ENCODE data around the gene CLVS2.

Gene CLVS2, protein sequence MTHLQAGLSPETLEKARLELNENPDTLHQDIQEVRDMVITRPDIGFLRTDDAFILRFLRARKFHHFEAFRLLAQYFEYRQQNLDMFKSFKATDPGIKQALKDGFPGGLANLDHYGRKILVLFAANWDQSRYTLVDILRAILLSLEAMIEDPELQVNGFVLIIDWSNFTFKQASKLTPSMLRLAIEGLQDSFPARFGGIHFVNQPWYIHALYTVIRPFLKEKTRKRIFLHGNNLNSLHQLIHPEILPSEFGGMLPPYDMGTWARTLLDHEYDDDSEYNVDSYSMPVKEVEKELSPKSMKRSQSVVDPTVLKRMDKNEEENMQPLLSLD

DNA sequence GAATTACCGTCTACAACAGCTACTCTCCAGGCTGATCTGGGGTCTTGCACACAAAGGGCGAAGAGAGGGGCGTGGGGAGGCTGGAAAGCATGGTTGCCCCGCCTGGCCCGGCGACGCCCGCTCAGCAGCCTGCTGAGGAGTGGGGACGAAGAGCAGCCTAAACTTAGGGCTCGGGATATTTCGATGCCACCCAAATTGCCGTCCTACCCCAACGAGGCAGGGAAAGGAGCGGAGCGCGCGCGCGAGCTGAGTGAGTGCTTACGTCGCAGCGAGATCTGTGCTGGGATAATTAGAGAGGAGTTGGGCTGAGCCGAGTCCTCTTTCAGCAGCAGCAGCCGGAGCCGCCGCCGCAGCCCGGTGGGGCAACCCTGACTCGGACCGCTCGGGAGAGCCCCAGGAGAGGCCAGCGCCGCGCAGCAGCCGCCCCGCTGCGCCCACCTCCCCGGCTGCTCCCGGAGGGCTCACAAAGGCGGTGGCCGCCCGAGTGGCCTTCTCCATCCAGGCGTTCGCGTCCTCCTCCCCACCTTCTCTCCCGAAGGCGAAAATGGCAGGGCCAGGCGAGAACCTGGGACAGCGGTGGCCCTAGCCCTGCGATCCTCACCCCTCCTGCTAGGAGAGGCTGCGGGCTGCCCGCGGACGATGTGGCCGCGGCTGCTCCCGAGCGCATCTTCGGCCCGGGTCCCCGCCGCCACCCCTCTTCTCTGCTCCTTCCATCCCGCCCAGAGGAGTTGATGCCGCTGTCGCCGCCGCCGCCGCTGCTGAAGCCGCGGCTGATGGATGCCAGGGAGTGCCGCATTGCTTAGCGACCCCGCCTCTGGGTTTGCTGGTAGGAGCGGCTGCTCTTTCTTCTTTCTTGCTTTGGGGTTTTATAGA is at the start of gene CLVS2:
Gene CLVS2, plus strand, starts transcription at position 315 of the 873 bp plus-strand sequence. CDS start 1,543 bp downstream, outside the sequence.
- Mint-ChIP-seq H3K27ac (no peak within 1 kb of the TSS), H3K4me1 (peaks cover 6% of the 10 kb centered on the region), H3K4me3 (no peak within 1 kb of the TSS), H3K27me3 (peaks cover 30% of the 10 kb centered on the region), H3K9me3 (no peaks in the 10 kb centered on the region), H3K36me3 (no peaks in the 10 kb centered on the region)

DNA sequence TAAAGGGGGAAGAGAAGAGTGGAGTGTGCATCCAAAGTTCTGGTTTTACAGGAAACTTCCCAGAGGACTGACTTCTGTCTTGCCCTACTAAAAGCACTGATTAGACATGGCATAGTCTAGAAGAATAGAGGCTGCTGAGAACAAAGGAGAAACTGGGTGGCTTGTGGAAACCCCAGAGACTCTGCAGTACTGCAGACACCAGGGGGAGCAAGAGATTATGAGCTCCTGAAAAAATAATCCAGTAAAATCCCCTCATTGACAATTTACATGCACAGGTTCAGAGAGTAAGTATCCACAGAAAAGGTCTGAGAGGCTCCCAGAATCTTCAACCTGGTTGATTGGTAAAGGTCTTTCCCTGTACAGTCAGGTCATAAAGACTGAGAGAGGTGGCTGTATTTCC is 48.7 kb upstream of the CLVS2 start:
- Mint-ChIP-seq H3K36me3 (no peaks in the 10 kb centered on the region), H3K4me1 (no peaks in the 10 kb centered on the region), H3K4me3 (no peak overlapping the region), H3K9me3 (peaks cover 7% of the 10 kb centered on the region), H3K27me3 (no peaks in the 10 kb centered on the region), H3K27ac (no peak overlapping the region)

DNA sequence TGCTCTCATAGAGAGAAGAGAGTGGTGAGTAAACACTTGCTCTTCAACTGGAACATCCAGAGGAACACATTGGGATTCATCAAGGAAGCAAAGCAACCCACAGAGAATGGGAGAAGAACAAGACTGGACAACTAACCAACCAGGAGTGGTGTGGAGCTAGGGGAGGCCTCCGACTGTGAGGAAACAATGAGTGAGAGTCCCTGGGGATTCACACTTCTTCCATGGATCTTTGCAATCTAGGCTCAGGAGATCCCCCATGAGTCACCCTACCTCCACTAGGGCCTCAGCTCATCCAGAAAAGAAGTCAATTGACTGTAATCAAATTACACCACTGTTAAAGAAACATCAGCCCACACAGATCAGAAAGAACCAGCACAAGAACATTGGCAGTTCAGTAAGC is 42.3 kb upstream of the CLVS2 start:
- Mint-ChIP-seq H3K36me3 (no peaks in the 10 kb centered on the region), H3K27ac (no peak overlapping the region), H3K4me1 (no peaks in the 10 kb centered on the region), H3K4me3 (no peak overlapping the region), H3K9me3 (peaks cover 15% of the 10 kb centered on the region), H3K27me3 (no peaks in the 10 kb centered on the region)

DNA sequence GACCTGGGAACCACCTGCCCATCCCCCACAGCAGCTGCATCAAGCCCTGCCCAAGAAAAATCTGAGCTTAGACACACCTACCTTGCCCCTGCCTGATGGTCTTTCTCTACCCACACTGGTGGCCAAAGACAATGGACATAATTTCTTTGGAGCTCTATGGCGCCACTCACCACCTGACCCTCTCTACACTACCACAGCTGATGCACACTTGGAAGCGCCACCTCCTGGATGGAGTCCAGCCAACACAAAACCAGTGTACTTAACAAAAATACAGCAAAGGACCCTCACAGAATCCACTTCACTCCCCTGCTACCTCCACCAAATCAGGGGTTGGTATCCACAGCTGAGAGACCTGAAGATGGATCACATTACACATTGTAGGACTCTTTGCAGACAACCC is 39.7 kb upstream of the CLVS2 start:
- Mint-ChIP-seq H3K27me3 (no peaks in the 10 kb centered on the region), H3K36me3 (no peaks in the 10 kb centered on the region), H3K4me3 (no peak overlapping the region), H3K4me1 (no peaks in the 10 kb centered on the region), H3K27ac (no peak overlapping the region), H3K9me3 (peaks cover 20% of the 10 kb centered on the region)

DNA sequence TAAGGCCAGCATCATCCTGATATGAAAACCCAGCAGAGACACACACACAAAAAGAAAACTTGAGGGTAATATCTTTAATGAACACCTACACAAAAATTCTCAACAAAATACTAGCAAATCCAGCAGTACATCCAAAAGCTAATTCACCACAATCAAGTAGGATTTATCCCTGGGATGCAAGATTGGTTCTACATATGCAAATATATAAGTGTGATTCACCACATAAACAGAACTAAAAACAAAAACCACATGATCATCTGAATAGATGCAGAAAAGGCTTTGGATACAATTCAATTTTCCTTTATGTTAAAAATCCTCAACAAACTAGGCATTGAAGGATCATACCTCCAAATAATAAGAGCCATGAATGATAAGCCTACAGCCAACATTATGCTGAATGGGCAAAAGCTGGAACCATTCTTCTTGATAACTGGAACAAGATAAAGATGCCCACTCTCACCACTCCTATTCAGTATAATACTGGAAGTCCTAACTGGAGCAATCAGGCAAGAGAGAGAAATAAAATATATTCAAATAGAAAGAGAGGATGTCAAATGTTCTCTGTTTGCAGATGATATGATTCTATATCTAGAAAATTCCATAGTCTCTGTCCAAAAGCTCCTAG is 33.9 kb upstream of the CLVS2 start:
- no peaks in the 10 kb centered on the region for H3K27me3 Mint-ChIP-seq
- no peaks in the 10 kb centered on the region for H3K4me1 Mint-ChIP-seq
- no peaks in the 10 kb centered on the region for H3K36me3 Mint-ChIP-seq
- H3K9me3 Mint-ChIP-seq = peaks cover 20% of the 10 kb centered on the region
- H3K27ac Mint-ChIP-seq = no peak overlapping the region
- no peak overlapping the region for H3K4me3 Mint-ChIP-seq

DNA sequence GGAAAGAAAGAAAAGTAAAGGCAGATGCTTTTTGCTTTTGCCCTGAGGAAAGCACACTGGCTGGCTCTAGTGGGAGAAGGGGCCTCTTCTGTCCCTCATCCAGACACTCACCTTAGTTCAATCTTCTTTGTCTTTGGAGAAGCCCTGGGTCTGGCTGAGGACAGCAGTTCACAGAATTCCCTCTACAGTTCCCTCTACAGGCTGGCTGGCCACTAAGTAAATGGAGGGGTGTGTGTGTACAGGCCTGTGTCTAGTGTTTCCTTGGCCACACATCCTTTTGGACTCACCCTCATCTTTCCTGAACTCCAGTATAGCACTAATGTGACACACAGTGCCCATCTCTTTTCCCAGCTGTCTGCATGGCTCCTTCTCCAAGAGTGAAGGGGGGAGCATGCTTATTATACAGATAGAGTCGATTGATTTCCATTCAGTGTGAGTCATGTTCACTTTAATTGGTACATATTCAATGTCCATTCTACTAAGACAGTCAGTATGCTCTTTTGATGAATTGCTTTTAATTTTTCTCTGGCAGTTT is 26.0 kb upstream of the CLVS2 start:
- H3K4me3 Mint-ChIP-seq = no peak overlapping the region
- no peaks in the 10 kb centered on the region for H3K4me1 Mint-ChIP-seq
- H3K27me3 Mint-ChIP-seq = no peaks in the 10 kb centered on the region
- H3K36me3 Mint-ChIP-seq = no peaks in the 10 kb centered on the region
- no peaks in the 10 kb centered on the region for H3K9me3 Mint-ChIP-seq
- no peak overlapping the region for H3K27ac Mint-ChIP-seq

DNA sequence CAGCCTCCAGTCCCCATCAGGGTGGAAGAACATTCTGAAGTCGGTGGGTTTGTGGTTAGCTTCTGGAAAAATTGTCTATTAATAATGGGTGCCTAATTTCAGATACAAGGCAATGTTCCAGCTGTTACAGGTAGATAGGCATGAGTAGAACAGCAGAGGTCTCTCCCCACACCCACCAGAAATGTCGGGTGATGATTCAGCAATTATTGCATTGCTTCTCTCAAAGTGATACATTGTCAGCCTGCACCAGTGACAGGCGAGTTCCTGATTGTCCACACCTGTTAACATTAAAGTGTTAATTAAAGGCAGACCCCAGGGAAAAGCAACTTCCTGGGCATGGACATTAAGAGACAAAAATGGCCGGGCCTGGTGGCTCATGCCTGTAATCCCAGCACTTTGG is 18.9 kb upstream of the CLVS2 start:
- H3K36me3 Mint-ChIP-seq = no peaks in the 10 kb centered on the region
- H3K27me3 Mint-ChIP-seq = peaks cover 1% of the 10 kb centered on the region
- no peak overlapping the region for H3K27ac Mint-ChIP-seq
- H3K4me1 Mint-ChIP-seq = no peaks in the 10 kb centered on the region
- H3K9me3 Mint-ChIP-seq = no peaks in the 10 kb centered on the region
- no peak overlapping the region for H3K4me3 Mint-ChIP-seq

DNA sequence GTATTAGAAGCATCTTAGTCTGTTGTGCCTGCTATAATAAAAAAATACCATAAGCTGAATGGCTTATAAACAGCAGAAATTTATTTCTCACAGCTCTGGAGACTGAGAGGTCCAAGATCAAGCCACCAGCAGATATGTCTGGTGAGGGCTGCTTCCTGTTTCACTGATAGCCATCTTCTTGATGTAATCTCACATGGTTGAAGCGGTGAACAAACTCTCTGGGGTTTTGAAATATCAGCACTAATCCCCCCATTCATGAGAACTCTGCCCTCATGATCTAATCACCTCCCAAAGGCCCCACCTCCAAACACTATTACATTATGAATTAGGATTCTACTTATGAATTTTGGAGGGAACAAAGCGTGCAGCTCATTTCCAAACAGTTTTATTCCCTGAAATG is 11.6 kb upstream of the CLVS2 start:
- H3K9me3 Mint-ChIP-seq = peaks cover 11% of the 10 kb centered on the region
- no peak overlapping the region for H3K27ac Mint-ChIP-seq
- H3K4me3 Mint-ChIP-seq = no peak overlapping the region
- no peaks in the 10 kb centered on the region for H3K4me1 Mint-ChIP-seq
- no peaks in the 10 kb centered on the region for H3K36me3 Mint-ChIP-seq
- peaks cover 4% of the 10 kb centered on the region for H3K27me3 Mint-ChIP-seq

DNA sequence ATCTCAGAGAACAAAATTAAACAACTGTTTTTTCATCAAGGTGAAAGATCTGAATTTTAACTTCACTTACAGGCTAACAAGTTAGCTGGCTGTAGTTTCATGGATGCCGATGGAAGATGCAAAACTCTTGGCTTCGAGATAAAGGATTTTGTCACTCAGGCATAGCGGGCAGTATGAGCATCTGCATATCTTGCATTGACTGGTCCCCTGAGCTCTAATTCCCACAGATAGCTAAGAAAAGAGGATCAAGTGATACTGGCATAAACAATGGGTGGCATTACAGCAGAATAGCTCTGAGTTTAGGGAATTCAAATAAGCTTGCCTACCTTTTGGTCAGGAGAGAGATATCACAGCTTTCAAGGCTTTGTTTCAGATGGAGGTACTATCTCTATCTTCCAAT is 1.8 kb upstream of the CLVS2 start:
- H3K27ac Mint-ChIP-seq = no peak overlapping the region
- peaks cover 29% of the 10 kb centered on the region for H3K27me3 Mint-ChIP-seq
- no peaks in the 10 kb centered on the region for H3K36me3 Mint-ChIP-seq
- H3K9me3 Mint-ChIP-seq = peaks cover under 1% of the 10 kb centered on the region
- peaks cover 6% of the 10 kb centered on the region for H3K4me1 Mint-ChIP-seq
- no peak overlapping the region for H3K4me3 Mint-ChIP-seq

DNA sequence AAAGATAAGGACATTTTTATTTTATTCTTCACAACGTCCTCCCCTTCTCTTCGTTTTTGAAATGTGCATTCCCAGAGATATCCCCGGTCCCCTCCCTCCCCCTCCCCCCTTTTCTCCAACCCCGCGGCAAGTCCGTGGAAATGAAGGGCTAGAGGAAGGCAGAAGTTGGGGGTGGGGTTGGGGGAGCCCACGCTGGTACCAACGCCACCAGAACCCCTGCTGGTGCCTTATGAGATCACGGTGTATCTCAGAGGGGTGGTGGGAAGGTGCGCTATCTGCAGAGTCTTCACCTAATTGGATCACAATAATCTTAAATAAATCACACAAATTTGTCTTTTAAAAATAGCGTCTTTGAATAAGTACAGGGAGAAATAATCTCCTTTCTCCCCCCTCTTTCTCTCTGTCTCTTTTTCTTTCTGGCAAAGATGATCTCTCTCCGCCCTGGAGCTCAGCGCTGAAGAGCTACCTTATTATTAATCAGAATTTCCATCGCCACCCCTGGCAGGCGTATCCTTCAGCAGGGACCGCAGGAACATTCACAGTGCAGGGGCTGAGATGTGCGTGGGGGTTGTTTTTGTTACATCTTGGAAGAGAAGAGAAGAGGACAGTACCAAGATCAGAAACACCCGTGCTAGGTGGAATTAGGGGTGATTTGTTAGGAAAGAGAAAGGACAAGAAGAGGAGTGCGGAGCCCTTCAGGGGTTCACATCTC is 915 bp downstream of the CLVS2 start:
- Mint-ChIP-seq H3K4me3 (no peak overlapping the region), H3K27me3 (peaks cover 30% of the 10 kb centered on the region), H3K27ac (no peak overlapping the region), H3K4me1 (peaks cover 6% of the 10 kb centered on the region), H3K36me3 (no peaks in the 10 kb centered on the region), H3K9me3 (no peaks in the 10 kb centered on the region)

DNA sequence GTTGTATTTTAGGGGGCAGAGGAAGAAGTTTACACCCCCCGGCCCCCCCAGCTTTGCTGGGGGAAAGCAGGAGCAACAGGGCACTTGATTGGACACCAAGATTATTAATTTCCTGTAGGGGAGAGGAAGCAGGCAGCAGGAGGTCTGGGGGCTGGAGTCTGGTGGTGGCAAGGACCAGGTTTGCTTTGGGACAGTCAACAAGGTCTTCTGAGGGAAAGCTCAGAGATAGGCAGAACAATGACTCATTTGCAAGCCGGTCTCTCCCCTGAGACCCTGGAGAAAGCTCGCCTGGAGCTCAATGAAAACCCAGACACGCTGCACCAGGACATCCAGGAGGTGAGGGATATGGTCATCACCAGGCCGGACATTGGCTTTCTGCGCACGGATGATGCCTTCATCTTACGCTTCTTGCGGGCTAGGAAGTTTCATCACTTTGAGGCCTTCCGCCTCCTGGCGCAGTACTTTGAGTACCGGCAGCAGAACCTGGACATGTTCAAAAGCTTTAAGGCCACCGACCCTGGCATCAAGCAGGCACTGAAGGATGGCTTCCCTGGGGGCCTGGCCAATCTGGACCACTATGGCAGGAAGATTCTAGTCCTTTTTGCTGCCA is 1.6 kb downstream of the CLVS2 start:
- no peak overlapping the region for H3K4me3 Mint-ChIP-seq
- H3K9me3 Mint-ChIP-seq = no peaks in the 10 kb centered on the region

DNA sequence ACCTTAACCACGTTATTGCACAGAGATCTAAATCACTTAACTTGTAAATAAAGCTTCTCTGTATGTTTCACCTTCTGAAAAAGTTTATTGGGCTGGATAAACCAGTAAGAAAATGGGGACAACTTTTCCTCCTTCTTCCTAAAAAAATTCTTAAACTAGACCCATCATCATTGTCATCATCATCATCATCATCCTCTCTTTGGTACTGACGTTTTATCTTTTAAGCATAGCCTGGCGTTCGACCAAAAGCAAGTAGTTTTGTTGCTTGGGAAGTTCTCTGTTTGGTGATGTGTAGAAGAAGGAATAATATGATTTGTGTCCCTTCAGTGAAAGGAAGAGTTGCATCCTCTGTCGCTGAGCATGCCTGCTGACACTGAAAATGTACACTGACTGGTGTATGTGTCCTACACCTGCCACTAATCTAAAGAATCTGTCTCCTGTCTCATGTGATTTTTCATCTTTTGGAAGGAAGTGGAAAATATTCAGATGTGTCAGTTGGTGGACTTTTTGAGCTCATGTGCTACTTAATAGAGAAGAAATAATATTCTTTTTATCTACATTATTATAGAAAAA is 2.5 kb downstream of the CLVS2 start:
- Mint-ChIP-seq H3K36me3 (no peaks in the 10 kb centered on the region), H3K4me3 (no peak overlapping the region), H3K27me3 (peaks cover 30% of the 10 kb centered on the region)

More for the DNA sequence above, 1.6 kb downstream of the CLVS2 start:
- no peaks in the 10 kb centered on the region for H3K36me3 Mint-ChIP-seq
- no peak overlapping the region for H3K27ac Mint-ChIP-seq
- H3K4me1 Mint-ChIP-seq = peaks cover 6% of the 10 kb centered on the region
- H3K27me3 Mint-ChIP-seq = peaks cover 30% of the 10 kb centered on the region

DNA sequence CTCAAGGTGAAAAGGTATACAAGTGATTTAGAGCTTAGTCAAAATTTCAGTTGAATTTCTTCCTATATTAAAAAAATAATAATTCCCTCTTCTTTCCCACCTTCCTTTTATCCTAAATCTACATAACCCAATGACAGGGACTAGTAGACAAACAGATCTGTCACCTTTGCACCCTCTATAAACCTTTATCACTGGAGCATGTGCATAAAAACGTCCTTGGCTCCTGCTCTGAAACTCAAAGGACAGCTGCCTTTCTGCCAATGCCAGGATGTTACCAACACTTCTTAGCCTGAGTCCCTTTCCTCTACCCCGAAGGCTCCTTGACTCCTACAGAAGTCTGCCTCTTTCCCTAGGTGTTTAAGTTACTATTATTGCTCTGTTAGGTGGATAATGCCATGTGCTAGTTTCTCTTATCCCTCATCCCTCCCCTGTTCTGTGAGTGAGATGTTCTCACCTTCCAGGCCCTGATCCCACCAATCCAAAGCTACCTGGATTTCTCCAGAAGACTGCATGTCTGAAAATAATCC is 4.3 kb downstream of the CLVS2 start:
- no peak overlapping the region for H3K4me3 Mint-ChIP-seq
- no peak overlapping the region for H3K27ac Mint-ChIP-seq
- H3K36me3 Mint-ChIP-seq = no peaks in the 10 kb centered on the region
- peaks cover 21% of the 10 kb centered on the region for H3K27me3 Mint-ChIP-seq
- no peaks in the 10 kb centered on the region for H3K9me3 Mint-ChIP-seq
- H3K4me1 Mint-ChIP-seq = peaks cover 6% of the 10 kb centered on the region

More for the DNA sequence above, 2.5 kb downstream of the CLVS2 start:
- H3K27ac Mint-ChIP-seq = no peak overlapping the region
- H3K4me1 Mint-ChIP-seq = peaks cover 6% of the 10 kb centered on the region
- H3K9me3 Mint-ChIP-seq = no peaks in the 10 kb centered on the region

DNA sequence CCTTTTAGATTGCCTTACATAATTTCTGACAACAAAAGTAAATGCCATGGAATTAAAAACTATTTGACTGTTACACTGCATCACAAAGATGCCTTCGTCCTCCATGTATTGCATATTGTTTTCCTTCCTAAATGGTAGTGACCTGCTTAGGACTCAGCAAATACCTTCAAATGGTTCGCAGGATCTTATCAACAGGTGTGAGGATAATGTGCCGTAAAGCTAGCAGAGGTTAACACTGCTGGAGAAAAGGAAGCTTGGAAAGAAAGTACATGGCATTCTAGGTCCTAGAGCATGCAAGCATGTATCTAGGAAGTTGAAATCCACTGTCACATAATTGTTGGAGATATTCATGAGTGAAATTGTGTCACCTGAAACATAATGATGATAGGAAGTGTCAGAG is 5.5 kb downstream of the CLVS2 start:
- no peaks in the 10 kb centered on the region for H3K4me1 Mint-ChIP-seq
- H3K27me3 Mint-ChIP-seq = peaks cover 15% of the 10 kb centered on the region
- H3K36me3 Mint-ChIP-seq = no peaks in the 10 kb centered on the region
- H3K27ac Mint-ChIP-seq = no peak overlapping the region
- no peak overlapping the region for H3K4me3 Mint-ChIP-seq
- no peaks in the 10 kb centered on the region for H3K9me3 Mint-ChIP-seq
